ENCODE results near the gene ATP5F1D.
"Not testable (repeated sequence)": the region's sequence is repeated elsewhere in the genome, so short reads cannot be mapped to it uniquely, and the experiment has no call there.

The ATP5F1D gene

DNA sequence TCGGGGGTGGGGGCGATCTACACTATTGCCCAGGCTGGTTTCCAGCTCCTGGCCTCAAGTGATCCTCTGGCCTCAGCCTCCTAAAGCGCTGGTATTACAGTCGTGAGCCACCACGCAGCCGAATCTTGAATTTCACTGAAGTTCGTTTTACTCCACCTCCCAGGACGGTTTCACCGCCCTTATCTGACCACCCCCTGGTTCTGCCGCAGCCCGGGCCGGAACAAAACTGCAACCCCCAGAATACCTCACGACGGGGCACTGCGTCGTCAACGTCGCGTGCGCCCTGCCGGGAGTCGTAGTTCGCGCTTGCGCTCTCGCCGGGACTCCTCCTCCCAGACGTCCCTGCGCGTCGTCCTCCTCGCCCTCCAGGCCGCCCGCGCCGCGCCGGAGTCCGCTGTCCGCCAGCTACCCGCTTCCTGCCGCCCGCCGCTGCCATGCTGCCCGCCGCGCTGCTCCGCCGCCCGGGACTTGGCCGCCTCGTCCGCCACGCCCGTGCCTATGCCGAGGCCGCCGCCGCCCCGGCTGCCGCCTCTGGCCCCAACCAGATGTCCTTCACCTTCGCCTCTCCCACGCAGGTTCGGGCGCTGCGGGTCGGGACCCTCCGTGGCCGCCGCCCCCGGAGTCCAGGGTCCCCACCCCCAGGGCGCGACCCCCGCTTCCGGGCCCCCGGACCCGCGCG, at the start of gene ATP5F1D:
ATP5F1D (plus strand) TSS at position 335 of the 679 bp plus-strand sequence; CDS start at position 435, 100 bp downstream.
- DNase-seq, result peak; percentile 93

DNA sequence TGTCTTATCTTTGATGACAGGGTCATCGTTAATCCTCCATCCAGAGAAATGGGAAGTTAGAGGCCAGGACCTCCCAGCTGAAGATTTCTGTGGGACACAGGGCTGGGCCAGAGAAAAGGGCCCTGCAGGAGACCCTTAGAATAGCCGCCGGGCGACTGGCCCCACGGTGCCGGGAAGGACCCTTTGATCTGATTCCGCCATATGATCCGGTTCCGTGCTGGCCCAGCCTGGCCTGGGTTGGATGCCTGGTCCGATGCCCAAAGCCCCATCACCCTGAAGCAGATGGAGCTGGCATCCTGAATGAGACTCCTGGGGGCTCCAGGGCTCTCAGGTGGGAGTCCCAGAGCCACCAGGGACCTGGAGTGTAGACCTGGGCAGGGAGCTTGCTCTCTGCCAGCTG, 42.0 kb upstream of the ATP5F1D start:
- DNase-seq, result no peak

DNA sequence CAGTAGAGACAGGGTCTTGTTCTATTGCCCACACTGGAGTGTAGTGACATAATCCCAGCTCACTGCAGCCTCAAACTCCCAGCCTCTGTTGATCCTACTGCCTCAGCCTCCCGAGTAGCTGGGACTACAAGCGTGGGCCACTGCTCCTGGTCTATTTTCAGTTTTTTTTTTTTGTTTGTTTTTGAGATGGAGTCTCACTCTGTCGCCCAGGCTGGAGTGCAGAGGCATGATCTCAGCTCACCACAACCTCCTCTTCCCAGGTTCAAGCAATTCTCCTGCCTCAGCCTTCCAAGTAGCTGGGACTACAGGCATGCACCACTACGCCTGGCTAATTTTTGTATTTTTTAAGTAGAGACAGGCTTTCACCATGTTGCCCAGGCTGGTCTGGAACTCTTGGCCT, 40.9 kb upstream of the ATP5F1D start:
- not testable (repeated sequence) for DNase-seq

DNA sequence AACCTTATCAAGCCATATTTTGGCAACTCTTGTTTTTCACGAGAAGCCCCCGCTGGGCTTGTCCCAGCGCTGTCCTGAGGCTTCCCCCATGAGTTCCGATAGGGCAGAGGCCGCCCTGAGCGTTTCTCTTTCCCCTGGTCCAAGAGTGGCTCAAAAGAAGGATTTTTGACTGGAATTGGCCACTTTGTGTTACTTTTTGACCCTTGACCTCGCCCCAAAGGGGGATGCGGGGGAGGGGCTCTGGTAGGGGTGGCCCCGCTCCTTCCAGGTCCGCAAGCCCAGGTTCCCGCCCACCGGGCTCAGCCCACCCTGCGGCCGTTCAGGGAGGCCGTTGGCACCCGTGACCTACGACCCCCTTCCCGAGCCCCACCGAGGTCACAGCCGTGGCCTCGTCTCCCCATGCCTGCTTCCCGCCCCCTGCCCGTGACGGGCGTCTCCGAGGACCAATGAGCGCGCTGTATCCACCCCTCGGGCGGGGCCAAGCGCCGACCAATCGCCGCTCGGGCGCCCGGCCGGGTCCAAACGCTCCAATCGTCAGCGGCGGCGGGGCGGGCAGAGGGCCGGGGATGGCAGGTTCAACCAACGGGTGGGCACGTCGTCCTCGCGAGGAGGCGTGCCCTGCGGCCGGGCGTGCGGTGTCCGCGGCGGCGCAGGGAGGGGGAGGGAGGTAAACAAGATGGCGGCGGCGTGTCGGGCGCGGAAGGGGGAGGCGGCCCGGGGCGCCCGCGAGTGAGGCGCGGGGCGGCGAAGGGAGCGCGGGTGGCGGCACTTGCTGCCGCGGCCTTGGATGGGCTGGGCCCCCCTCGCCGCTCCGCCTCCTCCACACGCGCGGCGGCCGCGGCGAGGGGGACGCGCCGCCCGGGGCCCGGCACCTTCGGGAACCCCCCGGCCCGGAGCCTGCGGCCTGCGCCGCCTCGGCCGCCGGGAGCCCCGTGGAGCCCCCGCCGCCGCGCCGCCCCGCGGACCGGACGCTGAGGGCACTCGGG, 36.1 kb upstream of the ATP5F1D start, which contains the start of gene STK11:
STK11 (plus strand) TSS at position 665 of the 986 bp plus-strand sequence. CDS start 1,136 bp downstream, outside the sequence.
- DNase-seq, result peak; percentile 97

DNA sequence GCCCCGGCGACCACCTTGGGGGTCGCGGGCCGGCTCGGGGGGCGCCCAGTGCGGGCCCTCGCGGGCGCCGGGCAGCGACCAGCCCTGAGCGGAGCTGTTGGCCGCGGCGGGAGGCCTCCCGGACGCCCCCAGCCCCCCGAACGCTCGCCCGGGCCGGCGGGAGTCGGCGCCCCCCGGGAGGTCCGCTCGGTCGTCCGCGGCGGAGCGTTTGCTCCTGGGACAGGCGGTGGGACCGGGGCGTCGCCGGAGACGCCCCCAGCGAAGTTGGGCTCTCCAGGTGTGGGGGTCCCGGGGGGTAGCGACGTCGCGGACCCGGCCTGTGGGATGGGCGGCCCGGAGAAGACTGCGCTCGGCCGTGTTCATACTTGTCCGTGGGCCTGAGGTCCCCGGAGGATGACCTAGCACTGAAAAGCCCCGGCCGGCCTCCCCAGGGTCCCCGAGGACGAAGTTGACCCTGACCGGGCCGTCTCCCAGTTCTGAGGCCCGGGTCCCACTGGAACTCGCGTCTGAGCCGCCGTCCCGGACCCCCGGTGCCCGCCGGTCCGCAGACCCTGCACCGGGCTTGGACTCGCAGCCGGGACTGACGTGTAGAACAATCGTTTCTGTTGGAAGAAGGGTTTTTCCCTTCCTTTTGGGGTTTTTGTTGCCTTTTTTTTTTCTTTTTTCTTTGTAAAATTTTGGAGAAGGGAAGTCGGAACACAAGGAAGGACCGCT, 35.2 kb upstream of the ATP5F1D start:
- no peak for DNase-seq

DNA sequence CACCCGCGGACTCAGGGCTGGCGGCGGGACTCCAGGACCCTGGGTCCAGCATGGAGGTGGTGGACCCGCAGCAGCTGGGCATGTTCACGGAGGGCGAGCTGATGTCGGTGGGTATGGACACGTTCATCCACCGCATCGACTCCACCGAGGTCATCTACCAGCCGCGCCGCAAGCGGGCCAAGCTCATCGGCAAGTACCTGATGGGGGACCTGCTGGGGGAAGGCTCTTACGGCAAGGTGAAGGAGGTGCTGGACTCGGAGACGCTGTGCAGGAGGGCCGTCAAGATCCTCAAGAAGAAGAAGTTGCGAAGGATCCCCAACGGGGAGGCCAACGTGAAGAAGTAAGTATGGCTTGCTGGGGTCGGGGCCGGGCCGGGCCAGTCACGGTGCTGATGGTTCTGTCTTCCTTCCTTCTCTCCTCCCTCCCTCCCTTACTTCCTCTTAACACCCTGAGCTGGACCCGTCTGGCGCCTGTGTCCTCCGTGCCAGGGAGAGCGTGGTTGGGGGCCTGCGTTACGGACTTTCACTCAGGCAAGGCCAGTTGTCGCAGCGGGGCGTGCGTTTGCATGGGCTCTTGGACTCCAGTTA, 34.6 kb upstream of the ATP5F1D start:
- DNase-seq, result peak; percentile 15

GRCh38 chr19:1208830-1209229, 32.7 kb upstream of the ATP5F1D start:
- DNase-seq, result not testable (repeated sequence)

- DNase-seq, result no peak
Observed at GRCh38 chr19:1210227-1210538, 31.4 kb upstream of the ATP5F1D start.

- DNase-seq, result no peak
Observed at GRCh38 chr19:1211494-1212234, 29.9 kb upstream of the ATP5F1D start.

- no peak for DNase-seq
Observed at GRCh38 chr19:1213391-1214286, 27.9 kb upstream of the ATP5F1D start.

DNA sequence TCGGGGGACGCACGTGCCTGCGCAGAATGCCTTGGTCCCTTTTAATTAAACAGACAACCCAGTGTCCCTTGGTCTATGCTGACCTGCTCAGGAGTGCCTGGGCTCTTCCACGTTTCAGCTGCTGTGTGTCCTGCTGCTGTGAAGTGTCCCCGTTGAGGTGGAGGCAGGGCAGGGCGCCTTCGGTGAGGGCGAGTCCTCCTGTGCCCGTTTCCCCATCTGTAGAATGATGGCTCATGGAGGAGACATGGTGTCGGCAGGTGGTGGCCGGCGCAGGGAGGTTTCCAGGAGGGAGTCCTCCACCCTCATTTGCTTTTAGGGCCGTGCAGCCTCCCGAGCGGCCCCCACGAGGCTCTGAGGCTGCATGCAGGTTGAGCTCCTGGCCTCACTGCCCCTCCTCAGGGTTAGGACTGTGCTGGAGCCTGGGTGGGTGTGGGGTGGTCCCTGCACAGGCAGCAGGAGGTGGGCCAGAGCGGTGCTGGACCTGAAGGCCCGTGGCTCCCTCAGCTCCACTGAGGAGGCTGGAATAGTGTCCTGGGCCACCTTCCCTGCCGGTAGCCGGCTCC, 27.2 kb upstream of the ATP5F1D start:
- no peak for DNase-seq

DNA sequence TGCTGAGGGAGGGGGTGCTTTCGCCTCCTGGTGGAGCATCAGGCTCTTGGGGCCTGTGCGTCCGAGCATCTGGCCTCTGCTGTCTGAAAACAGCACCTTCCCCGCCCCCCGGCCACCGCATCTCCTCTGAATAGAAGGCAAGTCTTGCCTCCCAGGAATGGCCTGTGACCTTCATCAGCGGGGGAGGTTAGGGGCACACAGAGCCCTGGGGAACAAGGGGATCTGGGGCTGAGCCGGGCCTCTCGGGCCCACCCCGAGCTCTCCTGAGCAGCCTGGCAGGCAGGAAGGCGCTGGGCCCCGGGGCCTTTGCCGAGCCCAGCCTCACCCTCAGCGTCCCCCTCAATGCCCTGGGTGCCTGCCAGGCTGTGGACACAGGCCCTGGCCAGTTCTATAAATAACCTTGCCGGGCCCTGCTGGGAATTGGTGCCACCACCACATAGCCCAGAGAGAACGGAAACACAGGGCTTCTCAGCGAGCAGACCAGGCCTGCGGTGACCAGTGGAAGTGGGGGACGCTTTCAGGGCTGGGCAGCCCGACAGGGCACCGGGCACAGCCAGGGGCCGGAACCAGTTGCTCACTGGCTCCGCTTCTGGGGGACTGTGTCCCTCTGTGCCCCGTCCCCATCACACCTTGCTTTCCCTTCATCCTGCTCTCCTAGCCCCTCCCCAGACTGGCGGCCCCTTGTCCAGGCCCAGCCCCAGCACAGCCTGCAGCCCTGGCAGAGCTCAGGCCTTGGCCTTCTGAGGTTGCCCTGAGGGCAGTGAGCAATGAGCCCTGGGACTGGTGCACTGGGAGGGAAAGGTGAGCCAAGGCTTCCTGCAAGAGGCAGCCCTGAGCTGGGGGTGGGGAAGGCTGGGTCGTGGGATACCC, 26.5 kb upstream of the ATP5F1D start:
- DNase-seq, result no peak

DNA sequence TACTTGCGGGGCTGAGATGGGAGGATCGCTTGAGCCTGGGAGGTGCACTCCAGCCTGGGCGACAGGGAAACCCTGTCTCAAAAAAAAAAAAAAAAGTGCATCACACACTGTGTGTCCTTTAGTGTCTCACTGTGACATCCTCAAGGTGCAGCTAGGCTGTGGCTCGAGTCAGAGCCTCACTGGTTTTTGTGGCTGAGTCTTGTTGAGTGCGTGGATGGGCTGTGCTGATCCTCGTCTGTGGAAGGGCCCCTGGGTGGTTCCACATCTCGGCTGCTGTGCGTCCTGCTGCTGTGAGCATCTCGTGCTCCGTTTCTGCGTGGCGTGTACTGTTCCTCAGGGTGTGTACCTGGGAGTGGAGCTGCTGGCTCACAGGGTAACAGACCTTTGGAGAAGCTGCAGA, 24.8 kb upstream of the ATP5F1D start:
- no peak for DNase-seq

- no peak for DNase-seq
Observed at GRCh38 chr19:1217366-1217765, 24.2 kb upstream of the ATP5F1D start.

DNA sequence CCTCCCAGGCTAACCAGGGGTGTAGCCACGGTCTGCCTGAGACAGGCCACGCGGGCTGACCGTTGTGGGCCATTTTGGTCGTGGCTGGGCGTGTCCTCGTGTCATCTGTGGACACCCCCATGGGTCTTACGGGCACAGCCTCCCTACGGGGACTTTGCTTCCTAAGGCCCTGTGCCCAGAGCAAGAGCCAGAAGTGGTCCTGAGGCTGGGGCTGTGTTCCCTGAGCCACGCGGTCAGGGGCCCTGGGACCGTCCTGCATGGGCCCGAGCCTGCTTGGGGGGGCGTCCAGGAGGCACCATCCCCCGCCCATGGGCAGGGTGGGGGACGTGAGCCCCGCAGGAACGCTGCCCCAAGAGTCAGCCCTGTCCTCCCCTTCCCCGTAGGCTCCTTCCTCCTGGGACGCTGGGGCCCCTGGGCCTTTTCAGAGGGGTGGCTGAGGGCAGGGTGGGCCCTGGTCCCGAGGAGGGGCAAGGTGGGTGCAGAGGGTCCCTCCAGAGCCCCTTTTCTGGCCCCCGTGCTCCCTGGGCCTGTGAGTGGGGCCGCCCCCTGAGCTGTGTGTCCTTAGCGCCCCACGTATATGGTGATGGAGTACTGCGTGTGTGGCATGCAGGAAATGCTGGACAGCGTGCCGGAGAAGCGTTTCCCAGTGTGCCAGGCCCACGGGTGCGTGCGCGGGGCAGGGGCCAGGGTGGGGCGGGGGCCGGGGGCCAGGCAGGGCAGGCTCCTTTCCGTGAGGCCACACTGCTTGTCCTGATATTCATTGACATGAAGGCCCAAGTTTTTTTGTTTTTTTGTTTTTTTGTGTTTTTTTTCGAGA, 22.6 kb upstream of the ATP5F1D start:
- DNase-seq, result no peak

GRCh38 chr19:1219786-1220476, 21.6 kb upstream of the ATP5F1D start:
- no peak for DNase-seq

DNA sequence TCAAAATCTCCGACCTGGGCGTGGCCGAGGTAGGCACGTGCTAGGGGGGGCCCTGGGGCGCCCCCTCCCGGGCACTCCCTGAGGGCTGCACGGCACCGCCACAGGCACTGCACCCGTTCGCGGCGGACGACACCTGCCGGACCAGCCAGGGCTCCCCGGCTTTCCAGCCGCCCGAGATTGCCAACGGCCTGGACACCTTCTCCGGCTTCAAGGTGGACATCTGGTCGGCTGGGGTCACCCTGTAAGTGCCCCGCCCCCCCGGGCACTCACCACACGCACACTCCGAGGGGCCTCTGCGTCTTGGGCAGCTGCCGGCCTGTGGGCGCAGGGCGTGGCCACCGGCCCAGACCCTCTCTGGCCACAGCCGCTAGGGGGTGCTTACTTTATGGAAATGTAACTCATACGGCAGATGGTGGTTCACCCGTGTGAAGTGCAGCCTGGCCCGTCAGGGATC, 21.0 kb upstream of the ATP5F1D start:
- DNase-seq, result no peak
